H1 (cell line): ENCODE data around the gene TNNT3. TPM values are rescaled to one million over a fixed set of nuclear protein-coding genes. Genes with fewer than 3 reads are reported as not detected.

ENCODE experiments used
- CTCF ChIA-PET: fragments of 300-600 bp; sonication (Branson Sonifier 250); formaldehyde crosslinking; loops from one replicate; lab custom pipeline; 2021; ENCODE audit not compliant: partially characterized antibody; lab: Charles Lee
- POLR2A ChIA-PET: fragments of 300-600 bp; sonication (Branson Sonifier 250); formaldehyde crosslinking; loops from one replicate; lab custom pipeline; 2021; ENCODE audit warnings: inconsistent platforms; ENCODE audit not compliant: partially characterized antibody; lab: Charles Lee
- DNase-seq, 2 experiments: peaks; one replicate each; pipeline versions ENCODE4 v3.0.0 to v3.0.0-alpha.2; 2010 to 2022; ENCODE audit warnings: low spot score in 2 of 2, low read depth in 1 of 2, mixed read lengths in 1 of 2
- FAIRE-seq: peaks from 2 replicates; lab custom pipeline; 2011; peaks lifted over from hg19 to GRCh38; lab: Jason Lieb, UNC
- H2AFZ ChIP-seq: 2 replicates; pipeline ENCODE4 v1.8.1; 2012; ENCODE audit warnings: low read length, inconsistent platforms
- H2AK5ac ChIP-seq: 2 replicates; pipeline ENCODE4 v1.6.1; 2013; ENCODE audit warnings: low read depth, low read length
- H2BK120ac ChIP-seq: replicated peaks from 2 replicates; pipeline ENCODE3; 2013; ENCODE audit warnings: low read depth, low read length, inconsistent platforms
- H2BK12ac ChIP-seq: 2 replicates; pipeline ENCODE4 v1.6.1; 2013; ENCODE audit warnings: low read depth, low read length
- H2BK15ac ChIP-seq: 2 replicates; pipeline ENCODE4 v1.6.1; 2013; ENCODE audit warnings: low read length
- H2BK20ac ChIP-seq: 2 replicates; pipeline ENCODE4 v1.6.1; 2013; ENCODE audit warnings: low read length
- H2BK5ac ChIP-seq: 2 replicates; pipeline ENCODE4 v1.6.1; 2013; ENCODE audit warnings: low read depth, low read length
- H3K14ac ChIP-seq: 2 replicates; pipeline ENCODE4 v1.6.1; 2013; ENCODE audit warnings: inconsistent platforms; ENCODE audit not compliant: insufficient read length
- H3K18ac ChIP-seq: 2 replicates; pipeline ENCODE4 v1.6.1; 2013; ENCODE audit warnings: low read length; ENCODE audit errors: extremely low read depth
- H3K23ac ChIP-seq: 2 replicates; pipeline ENCODE4 v1.6.1; 2013; ENCODE audit warnings: inconsistent platforms; ENCODE audit not compliant: insufficient read length
- H3K23me2 ChIP-seq: 2 replicates; pipeline ENCODE4 v1.6.1; 2013; ENCODE audit warnings: low read depth, low read length
- H3K27ac ChIP-seq: 2 replicates; pipeline ENCODE4 v1.6.1; 2011; ENCODE audit warnings: low read depth, low read length, inconsistent platforms
- H3K27me3 ChIP-seq, 4 experiments: replicated peaks in 1 of 4; 1 replicate in 1 of 4; 2 replicates in 3 of 4; pipeline versions ENCODE4 v1.6.1 to v1.8.1; 2011 to 2013; ENCODE audit warnings: low read length in 3 of 4, mild to moderate bottlenecking in 3 of 4, inconsistent platforms in 2 of 4, mixed read lengths in 2 of 4, moderate library complexity in 1 of 4; ENCODE audit not compliant: control insufficient read depth in 3 of 4, insufficient read depth in 3 of 4; ENCODE audit errors: extremely low read depth in 1 of 4
- H3K36me3 ChIP-seq, 4 experiments: 2 replicates each; pipeline versions ENCODE4 v1.6.1 to v1.8.1; 2011 to 2013; ENCODE audit warnings: mild to moderate bottlenecking in 4 of 4, low read length in 3 of 4, moderate library complexity in 2 of 4, control low read depth in 1 of 4, inconsistent platforms in 1 of 4; ENCODE audit not compliant: insufficient read depth in 4 of 4, control insufficient read depth in 2 of 4
- H3K4ac ChIP-seq: replicated peaks from 2 replicates; pipeline ENCODE3; 2013; ENCODE audit warnings: low read length, low read depth, mixed read lengths, inconsistent platforms; ENCODE audit not compliant: insufficient read length
- H3K4me1 ChIP-seq, 4 experiments: replicated peaks in 1 of 4; 1 replicate in 1 of 4; 2 replicates in 3 of 4; pipeline versions ENCODE4 v1.6.1 to v1.8.1; 2011 to 2013; ENCODE audit warnings: low read length in 3 of 4, inconsistent platforms in 2 of 4, mixed read lengths in 1 of 4; ENCODE audit not compliant: insufficient read depth in 4 of 4, control insufficient read depth in 3 of 4
- H3K4me2 ChIP-seq, 2 experiments: 2 replicates each; pipeline versions ENCODE4 v1.6.1 to v1.8.1; 2011 to 2013; ENCODE audit warnings: low read depth in 2 of 2, low read length in 2 of 2, control low read depth in 1 of 2, inconsistent platforms in 1 of 2, mild to moderate bottlenecking in 1 of 2; ENCODE audit not compliant: insufficient read depth in 1 of 2
- H3K4me3 ChIP-seq, 4 experiments: fragments of 200-600, 300-600 bp in 1 of 4; sonication (generic), shearing (Covaris generic), sonication (Bioruptor Twin) in 1 of 4; 2 replicates each; pipeline versions ENCODE4 v1.5.1 to v1.8.1; 2011 to 2016; ENCODE audit warnings: low read length in 4 of 4, low read depth in 3 of 4, control low read depth in 2 of 4, inconsistent platforms in 2 of 4, mild to moderate bottlenecking in 2 of 4, mixed read lengths in 1 of 4, moderate library complexity in 1 of 4; ENCODE audit not compliant: insufficient read depth in 2 of 4; ENCODE audit errors: extremely low read depth in 1 of 4
- H3K56ac ChIP-seq: replicated peaks from 2 replicates; pipeline ENCODE3; 2013; ENCODE audit warnings: low read depth, mild to moderate bottlenecking, mixed read lengths, low read length, inconsistent platforms; ENCODE audit not compliant: insufficient read length
- H3K79me1 ChIP-seq: 2 replicates; pipeline ENCODE4 v1.6.1; 2013; ENCODE audit warnings: low read depth, low read length, control low read depth
- H3K79me2 ChIP-seq, 2 experiments: 2 replicates each; pipeline versions ENCODE4 v1.6.1 to v1.8.1; 2012 to 2013; ENCODE audit warnings: low read length in 2 of 2, mild to moderate bottlenecking in 2 of 2, inconsistent platforms in 1 of 2; ENCODE audit not compliant: insufficient read depth in 2 of 2, control insufficient read depth in 1 of 2
- H3K9ac ChIP-seq, 4 experiments: replicated peaks in 1 of 4; 1 replicate in 1 of 4; 2 replicates in 3 of 4; pipeline versions ENCODE4 v1.6.1 to v1.8.1; 2011 to 2013; ENCODE audit warnings: low read depth in 3 of 4, low read length in 3 of 4, control low read depth in 2 of 4, mild to moderate bottlenecking in 2 of 4, moderate library complexity in 2 of 4, inconsistent platforms in 1 of 4; ENCODE audit errors: extremely low read depth in 1 of 4
- H3K9me3 ChIP-seq, 2 experiments: 2 replicates each; pipeline versions ENCODE4 v1.6.1 to v1.8.1; 2012 to 2013; ENCODE audit warnings: mild to moderate bottlenecking in 2 of 2, moderate library complexity in 2 of 2, control low read depth in 1 of 2, inconsistent platforms in 1 of 2, low read depth in 1 of 2, low read length in 1 of 2, mixed read lengths in 1 of 2; ENCODE audit not compliant: insufficient read depth in 2 of 2
- H4K20me1 ChIP-seq, 2 experiments: replicated peaks in 1 of 2; 2 replicates each; pipeline versions ENCODE3 to v1.8.1; 2011 to 2013; ENCODE audit warnings: inconsistent platforms in 2 of 2, low read length in 2 of 2, mild to moderate bottlenecking in 1 of 2; ENCODE audit not compliant: insufficient read depth in 2 of 2, control insufficient read depth in 1 of 2
- H4K5ac ChIP-seq: 2 replicates; pipeline ENCODE4 v1.6.1; 2013; ENCODE audit warnings: low read length, low read depth, mixed read lengths, inconsistent platforms; ENCODE audit not compliant: insufficient read length
- H4K8ac ChIP-seq: 2 replicates; pipeline ENCODE4 v1.8.0; 2013; ENCODE audit warnings: mild to moderate bottlenecking, moderate library complexity, low read length, inconsistent platforms; ENCODE audit not compliant: insufficient read depth; ENCODE audit errors: extremely low read depth
- H4K91ac ChIP-seq: replicated peaks from 2 replicates; pipeline ENCODE3; 2013; ENCODE audit warnings: low read length, mixed read lengths, inconsistent platforms; ENCODE audit not compliant: insufficient read length
- BRCA1 ChIP-seq: IDR thresholded peaks from 2 replicates; pipeline ENCODE4 v1.6.1; 2012; ENCODE audit warnings: low read depth, low read length, improper control_type of control experiment
- CBX8 ChIP-seq: fragments of 300-800, 300-1000 bp; sonication (generic); IDR thresholded peaks from 2 replicates; pipeline ENCODE4 v1.7.1; 2016; ENCODE audit warnings: low read depth, low read length, borderline replicate concordance
- CEBPB ChIP-seq: IDR thresholded peaks from 2 replicates; pipeline ENCODE4 v1.6.1; 2012; ENCODE audit warnings: low read depth, low read length
- CREB1 ChIP-seq: IDR thresholded peaks from 2 replicates; pipeline ENCODE4 v1.6.1; 2012; ENCODE audit warnings: inconsistent platforms
- GABPA ChIP-seq: IDR thresholded peaks from 2 replicates; pipeline ENCODE4 v1.6.1; 2011; ENCODE audit warnings: mild to moderate bottlenecking, low read length, moderate library complexity, borderline replicate concordance; ENCODE audit not compliant: insufficient read depth
- POLR2AphosphoS5 ChIP-seq: IDR thresholded peaks from 2 replicates; pipeline ENCODE4 v1.6.1; 2011; ENCODE audit warnings: low read depth, low read length
- POU5F1 ChIP-seq: IDR thresholded peaks from 2 replicates; pipeline ENCODE4 v1.6.1; 2011; ENCODE audit warnings: low read depth, mild to moderate bottlenecking, low read length, moderate library complexity
- RFX5 ChIP-seq: IDR thresholded peaks from 2 replicates; pipeline ENCODE4 v1.6.1; 2011; ENCODE audit warnings: low read depth, low read length, improper control_type of control experiment, borderline replicate concordance
- SAP30 ChIP-seq: fragments of 300-600 bp; sonication (generic); IDR thresholded peaks from 2 replicates; pipeline ENCODE4 v1.7.1; 2012; ENCODE audit warnings: low read length, moderate library complexity, mild to moderate bottlenecking, inconsistent platforms; ENCODE audit not compliant: insufficient read depth, insufficient replicate concordance
- SP2 ChIP-seq: IDR thresholded peaks from 2 replicates; pipeline ENCODE4 v1.6.1; 2012; ENCODE audit warnings: mild to moderate bottlenecking, low read length, inconsistent platforms
- SRF ChIP-seq: IDR thresholded peaks from 2 replicates; pipeline ENCODE4 v1.6.1; 2011; ENCODE audit warnings: mild to moderate bottlenecking, low read depth, low read length, moderate library complexity
- TAF7 ChIP-seq: optimal IDR thresholded peaks from 2 replicates; pipeline ENCODE3; 2011; ENCODE audit warnings: low read depth, mild to moderate bottlenecking, inconsistent platforms, low read length, moderate library complexity, borderline replicate concordance
- TBP ChIP-seq: IDR thresholded peaks from 2 replicates; pipeline ENCODE4 v1.6.1; 2011; ENCODE audit warnings: low read depth, low read length, improper control_type of control experiment
- YY1 ChIP-seq: IDR thresholded peaks from 2 replicates; pipeline ENCODE4 v1.6.1; 2011; ENCODE audit warnings: low read depth, mild to moderate bottlenecking, low read length
- WGBS, 2 experiments: shearing (Covaris generic) in 1 of 2; methylation state at CpG; one replicate each; pipeline versions ENCODE4 v1.1.6 to v1.1.7; 2013 to 2015; ENCODE audit warnings: low lambda C conversion rate in 2 of 2, mixed read lengths in 2 of 2, inconsistent platforms in 1 of 2, low coverage in 1 of 2, missing lambda C conversion rate in 1 of 2; ENCODE audit not compliant: insufficient replicate concordance in 2 of 2, insufficient coverage in 1 of 2, insufficient read length in 1 of 2; ENCODE audit errors: extremely low coverage in 1 of 2, missing lambda C conversion rate in 1 of 2; 5-methylcytosine and 5-hydroxymethylcytosine counted together
- polyA plus RNA-seq, 7 experiments: library from polyadenylated mRNA; depleted of rRNA in 3 of 7; stranded (reverse) in 5 of 7; unstranded in 2 of 7; fragments of >200 nt in 5 of 7; fragments of 200-250 nt in 2 of 7; gene quantifications; 1 replicate in 5 of 7; 2 replicates in 1 of 7; 4 replicates in 1 of 7; pipeline versions ENCODE4 v1.2.1 to v1.2.3, GENCODE V29; 2011 to 2013; ENCODE audit warnings: missing spikeins in 2 of 7, mixed read lengths in 2 of 7
- total RNA-seq: library from RNA; stranded (reverse); fragmentation: NEBNext Ultra II Directional; extraction: Animal tissue kit (Norgen Biotek cat#: 25700); gene quantifications from 2 replicates; pipeline ENCODE4 v1.2.1, GENCODE V29; 2021

Gene TNNT3
- total and polyA plus RNA-seq, 2 of the 8 experiments (the other 6 are each of a cell fraction or from before 2014, with no cell fraction given), result not detected

GRCh38 chr11:1872267-1872985 is 47.1 kb upstream of the TNNT3 start:
- H3K23me2 ChIP-seq, result no peaks in the 10 kb centered on the region; the same call in 1 of the 2 replicates
- no peak overlapping the region for H3K18ac ChIP-seq
- no peak for FAIRE-seq
- no peaks in the 10 kb centered on the region for H4K20me1 ChIP-seq
- H2BK5ac ChIP-seq, result no peak overlapping the region
- no peak overlapping the region for H2AFZ ChIP-seq
- H4K91ac ChIP-seq, result no peak overlapping the region
- DNase-seq, result no peak
- no peak overlapping the region for H3K27ac ChIP-seq
- ChIA-PET CTCF (interaction anchor here (0.6 kb wide), 1 partner anchor 46 kb away, joined by 3 read pairs; no protein-coding TSS in a partner anchor), POLR2A (no interaction called here)
- H3K4me2 ChIP-seq, result no peak overlapping the region
- H3K9ac ChIP-seq, result no peak overlapping the region
- H3K56ac ChIP-seq, result no peak overlapping the region
- no peak overlapping the region for H4K8ac ChIP-seq
- H3K4me3 ChIP-seq, result no peak overlapping the region
- no peak overlapping the region for H3K14ac ChIP-seq
- no peaks in the 10 kb centered on the region; a peak in 1 of 7 replicates for H3K4me1 ChIP-seq
- no peak overlapping the region for H2BK12ac ChIP-seq
- no peak overlapping the region for H2BK20ac ChIP-seq
- 86% methylated on average over 17 of the region's 25 CpGs; no CpG with 5 or more reads in 1 of the 2 experiments for WGBS, 2 experiments
- no peaks in the 10 kb centered on the region for H3K79me2 ChIP-seq
- H2AK5ac ChIP-seq, result no peak overlapping the region
- no peak overlapping the region for H2BK120ac ChIP-seq
- no peak overlapping the region for H4K5ac ChIP-seq
- H3K79me1 ChIP-seq, result no peaks in the 10 kb centered on the region
- no peak overlapping the region for H3K4ac ChIP-seq
- H3K36me3 ChIP-seq, result no peaks in the 10 kb centered on the region
- H3K9me3 ChIP-seq, result no peaks in the 10 kb centered on the region
- no peak overlapping the region for H3K23ac ChIP-seq
- no peak overlapping the region; the same call in 1 of the 2 replicates for H2BK15ac ChIP-seq
- H3K27me3 ChIP-seq, result peaks cover 0 to 3% (median 0%) of the 10 kb centered on the region in 4 experiments; a peak in 1 of 7 replicates
- TF ChIP-seq CEBPB, result no peak
- TF ChIP-seq SP2, result no peak
- TF ChIP-seq SAP30, result no peak
- TF ChIP-seq POU5F1, result no peak
- no peak for TF ChIP-seq SRF
- no peak for TF ChIP-seq BRCA1
- TF ChIP-seq POLR2AphosphoS5, result no peak
- no peak for TF ChIP-seq TBP
- TF ChIP-seq TAF7, result no peak
- TF ChIP-seq CBX8, result no peak
- no peak for TF ChIP-seq YY1
- TF ChIP-seq GABPA, result no peak
- TF ChIP-seq CREB1, result no peak
- TF ChIP-seq RFX5, result no peak
